Lower leg skin (tissue), 3 donors: ENCODE results near the gene GRB10.

Experiments
- POLR2A ChIP-seq, 2 donors: fragments of 450-650 bp; IDR thresholded peaks; one replicate each; pipeline ENCODE4 v1.6.1; 2016 to 2017; ENCODE audit warnings: antibody characterized with exemption in 2 of 2, mild to moderate bottlenecking in 1 of 2, moderate library complexity in 1 of 2
- TF ChIP-seq, protein P1 (sequence below), 3 donors: fragments of 450-650 bp; IDR thresholded peaks; one replicate each; pipeline ENCODE4 v1.5.1; 2016; ENCODE audit warnings: antibody characterized with exemption in 3 of 3, mild to moderate bottlenecking in 3 of 3, moderate library complexity in 2 of 3

DNA sequence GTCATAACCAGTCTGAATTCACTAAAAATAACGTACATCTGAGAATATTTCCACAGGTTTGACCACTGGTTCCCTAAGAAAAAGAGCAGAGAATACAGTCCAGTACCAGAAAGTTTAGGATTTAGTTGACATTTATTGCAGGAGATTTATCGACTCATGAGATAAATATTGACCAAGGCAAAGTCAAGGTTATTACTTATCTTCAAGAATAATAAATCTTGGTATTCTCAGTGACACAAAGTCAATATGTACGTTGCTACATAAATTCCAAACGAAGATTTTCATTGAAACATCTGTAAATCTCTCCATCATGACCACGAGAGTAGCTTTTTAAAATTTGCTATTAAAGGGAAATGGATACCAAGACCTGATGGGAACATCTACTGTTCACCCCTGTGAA lies 39.4 kb upstream of the GRB10 start:
- TF ChIP-seq, protein P1, sequence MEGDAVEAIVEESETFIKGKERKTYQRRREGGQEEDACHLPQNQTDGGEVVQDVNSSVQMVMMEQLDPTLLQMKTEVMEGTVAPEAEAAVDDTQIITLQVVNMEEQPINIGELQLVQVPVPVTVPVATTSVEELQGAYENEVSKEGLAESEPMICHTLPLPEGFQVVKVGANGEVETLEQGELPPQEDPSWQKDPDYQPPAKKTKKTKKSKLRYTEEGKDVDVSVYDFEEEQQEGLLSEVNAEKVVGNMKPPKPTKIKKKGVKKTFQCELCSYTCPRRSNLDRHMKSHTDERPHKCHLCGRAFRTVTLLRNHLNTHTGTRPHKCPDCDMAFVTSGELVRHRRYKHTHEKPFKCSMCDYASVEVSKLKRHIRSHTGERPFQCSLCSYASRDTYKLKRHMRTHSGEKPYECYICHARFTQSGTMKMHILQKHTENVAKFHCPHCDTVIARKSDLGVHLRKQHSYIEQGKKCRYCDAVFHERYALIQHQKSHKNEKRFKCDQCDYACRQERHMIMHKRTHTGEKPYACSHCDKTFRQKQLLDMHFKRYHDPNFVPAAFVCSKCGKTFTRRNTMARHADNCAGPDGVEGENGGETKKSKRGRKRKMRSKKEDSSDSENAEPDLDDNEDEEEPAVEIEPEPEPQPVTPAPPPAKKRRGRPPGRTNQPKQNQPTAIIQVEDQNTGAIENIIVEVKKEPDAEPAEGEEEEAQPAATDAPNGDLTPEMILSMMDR (IDR thresholded peaks at IDR 0.05) = no peak
- TF ChIP-seq POLR2A (IDR thresholded peaks at IDR 0.05) = no peak
